ENCODE results near the gene HAO1.

HAO1 gene

DNA sequence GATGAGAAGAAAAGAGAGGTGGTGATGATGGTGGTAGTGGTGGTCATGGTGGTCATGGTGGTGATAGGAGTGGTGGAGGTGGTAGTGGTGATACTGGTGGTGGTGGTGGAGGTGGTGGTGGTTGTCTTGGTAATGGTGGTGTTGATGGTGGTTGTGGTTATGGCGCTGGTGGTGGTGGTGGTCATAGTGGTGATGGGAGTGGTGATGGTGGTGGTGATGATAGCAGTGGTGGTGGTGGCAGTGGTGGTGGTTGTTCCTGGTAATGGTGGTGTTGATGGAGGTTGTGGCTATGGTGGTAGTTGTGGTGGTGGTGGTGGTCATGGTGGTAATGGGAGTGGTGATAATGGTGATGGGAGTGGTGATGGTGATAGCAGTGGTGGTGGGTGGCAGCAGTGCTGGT is 36.8 kb downstream of the HAO1 start:
- no peak overlapping the region for H3K4me3 ChIP-seq (ENCODE audit: low read length)
- no peaks in the 10 kb centered on the region for H3K9me3 ChIP-seq (ENCODE audit: insufficient read depth, low read length)
- no peak overlapping the region for H2AFZ ChIP-seq (ENCODE audit: low read depth, low read length)
- no peak overlapping the region for H3K4me2 ChIP-seq (ENCODE audit: low read length)
- H3K79me2 ChIP-seq (ENCODE audit: low read length) = no peaks in the 10 kb centered on the region
- TF ChIP-seq EZH2phosphoT487 (IDR thresholded peaks at IDR 0.05; ENCODE audit: low read depth) = no peak
- TF ChIP-seq, protein P1, sequence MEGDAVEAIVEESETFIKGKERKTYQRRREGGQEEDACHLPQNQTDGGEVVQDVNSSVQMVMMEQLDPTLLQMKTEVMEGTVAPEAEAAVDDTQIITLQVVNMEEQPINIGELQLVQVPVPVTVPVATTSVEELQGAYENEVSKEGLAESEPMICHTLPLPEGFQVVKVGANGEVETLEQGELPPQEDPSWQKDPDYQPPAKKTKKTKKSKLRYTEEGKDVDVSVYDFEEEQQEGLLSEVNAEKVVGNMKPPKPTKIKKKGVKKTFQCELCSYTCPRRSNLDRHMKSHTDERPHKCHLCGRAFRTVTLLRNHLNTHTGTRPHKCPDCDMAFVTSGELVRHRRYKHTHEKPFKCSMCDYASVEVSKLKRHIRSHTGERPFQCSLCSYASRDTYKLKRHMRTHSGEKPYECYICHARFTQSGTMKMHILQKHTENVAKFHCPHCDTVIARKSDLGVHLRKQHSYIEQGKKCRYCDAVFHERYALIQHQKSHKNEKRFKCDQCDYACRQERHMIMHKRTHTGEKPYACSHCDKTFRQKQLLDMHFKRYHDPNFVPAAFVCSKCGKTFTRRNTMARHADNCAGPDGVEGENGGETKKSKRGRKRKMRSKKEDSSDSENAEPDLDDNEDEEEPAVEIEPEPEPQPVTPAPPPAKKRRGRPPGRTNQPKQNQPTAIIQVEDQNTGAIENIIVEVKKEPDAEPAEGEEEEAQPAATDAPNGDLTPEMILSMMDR (IDR thresholded peaks at IDR 0.05; ENCODE audit: low read depth, low read length) = no peak
- no peaks in the 10 kb centered on the region for H4K20me1 ChIP-seq (ENCODE audit: insufficient read depth, low read length)
- H3K36me3 ChIP-seq (replicated peaks; ENCODE audit: low read depth, low read length) = no peaks in the 10 kb centered on the region
- no peaks in the 10 kb centered on the region for H3K4me1 ChIP-seq (ENCODE audit: low read length)
- H3K27me3 ChIP-seq (ENCODE audit: low read depth, low read length) = no peaks in the 10 kb centered on the region
- H3K9ac ChIP-seq (ENCODE audit: low read length) = no peak overlapping the region
- H3K27ac ChIP-seq (ENCODE audit: low read length) = no peak overlapping the region

DNA sequence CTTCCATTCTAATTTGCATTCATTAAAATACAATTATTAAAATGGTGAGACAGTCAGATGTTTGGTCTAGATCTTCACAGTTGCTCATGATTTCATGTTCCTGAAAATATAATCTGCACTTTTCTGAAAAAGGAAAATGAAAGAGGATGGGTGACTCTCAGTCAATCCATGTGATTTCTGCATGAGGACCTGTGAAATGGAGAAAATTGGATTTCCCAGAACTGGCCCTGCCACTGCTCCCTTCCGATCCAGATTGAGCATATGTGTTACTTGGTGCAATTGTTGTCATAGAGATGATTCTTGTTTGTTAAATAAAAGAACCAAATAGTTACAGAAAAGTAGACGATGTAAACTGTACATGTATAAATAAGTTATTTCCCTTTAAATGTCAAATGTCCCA is 37.4 kb downstream of the HAO1 start:
- H3K9me3 ChIP-seq (ENCODE audit: insufficient read depth, low read length) = no peaks in the 10 kb centered on the region
- no peaks in the 10 kb centered on the region for H3K4me1 ChIP-seq (ENCODE audit: low read length)
- no peak overlapping the region for H2AFZ ChIP-seq (ENCODE audit: low read depth, low read length)
- H3K36me3 ChIP-seq (replicated peaks; ENCODE audit: low read depth, low read length) = no peaks in the 10 kb centered on the region
- no peaks in the 10 kb centered on the region for H4K20me1 ChIP-seq (ENCODE audit: insufficient read depth, low read length)
- TF ChIP-seq, protein P1 (IDR thresholded peaks at IDR 0.05; ENCODE audit: low read depth, low read length) = no peak
- no peak for TF ChIP-seq EZH2phosphoT487 (IDR thresholded peaks at IDR 0.05; ENCODE audit: low read depth)
- H3K4me2 ChIP-seq (ENCODE audit: low read length) = no peak overlapping the region
- no peaks in the 10 kb centered on the region for H3K79me2 ChIP-seq (ENCODE audit: low read length)
- no peak overlapping the region for H3K27ac ChIP-seq (ENCODE audit: low read length)
- no peak overlapping the region for H3K9ac ChIP-seq (ENCODE audit: low read length)
- no peaks in the 10 kb centered on the region for H3K27me3 ChIP-seq (ENCODE audit: low read depth, low read length)
- no peak overlapping the region for H3K4me3 ChIP-seq (ENCODE audit: low read length)

DNA sequence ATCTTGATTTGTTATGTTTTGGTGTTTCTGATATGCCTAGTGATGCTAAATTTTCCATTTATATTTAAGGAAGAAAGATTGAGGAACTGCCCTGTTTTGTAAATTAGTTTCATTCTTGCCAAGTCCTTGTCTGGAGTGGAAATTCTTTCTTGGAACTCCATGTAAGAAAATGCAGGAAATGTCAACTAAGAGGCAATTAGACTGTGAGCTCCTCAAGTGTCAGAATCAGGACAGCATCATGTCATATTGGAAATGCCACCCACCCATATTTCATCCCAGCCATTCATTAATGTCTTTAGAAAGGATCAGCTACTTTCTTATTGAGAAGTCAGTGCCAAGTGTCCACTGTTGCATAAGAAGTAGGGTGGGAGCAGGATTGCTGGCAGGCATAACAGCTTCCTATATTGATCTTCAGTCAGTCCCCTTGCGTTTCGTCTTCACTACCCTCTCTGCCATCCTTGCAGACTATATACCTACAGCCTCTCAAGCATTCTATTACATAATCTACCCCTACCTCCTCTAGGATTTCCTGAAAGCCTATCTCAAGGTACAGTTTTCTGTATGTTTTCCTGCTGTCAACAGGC is 42.4 kb downstream of the HAO1 start:
- TF ChIP-seq EZH2phosphoT487 (IDR thresholded peaks at IDR 0.05; ENCODE audit: low read depth) = no peak
- TF ChIP-seq, protein P1 (IDR thresholded peaks at IDR 0.05; ENCODE audit: low read depth, low read length) = no peak
- Histone ChIP-seq H3K27ac (ENCODE audit: low read length) (no peak overlapping the region), H3K36me3 (replicated peaks; ENCODE audit: low read depth, low read length) (no peaks in the 10 kb centered on the region), H3K79me2 (ENCODE audit: low read length) (no peaks in the 10 kb centered on the region), H3K27me3 (ENCODE audit: low read depth, low read length) (no peaks in the 10 kb centered on the region), H3K9me3 (ENCODE audit: insufficient read depth, low read length) (no peaks in the 10 kb centered on the region), H4K20me1 (ENCODE audit: insufficient read depth, low read length) (no peaks in the 10 kb centered on the region), H3K4me3 (ENCODE audit: low read length) (no peak overlapping the region), H3K4me1 (ENCODE audit: low read length) (no peaks in the 10 kb centered on the region), H3K4me2 (ENCODE audit: low read length) (no peak overlapping the region), H3K9ac (ENCODE audit: low read length) (no peak overlapping the region), H2AFZ (ENCODE audit: low read depth, low read length) (no peak overlapping the region)

DNA sequence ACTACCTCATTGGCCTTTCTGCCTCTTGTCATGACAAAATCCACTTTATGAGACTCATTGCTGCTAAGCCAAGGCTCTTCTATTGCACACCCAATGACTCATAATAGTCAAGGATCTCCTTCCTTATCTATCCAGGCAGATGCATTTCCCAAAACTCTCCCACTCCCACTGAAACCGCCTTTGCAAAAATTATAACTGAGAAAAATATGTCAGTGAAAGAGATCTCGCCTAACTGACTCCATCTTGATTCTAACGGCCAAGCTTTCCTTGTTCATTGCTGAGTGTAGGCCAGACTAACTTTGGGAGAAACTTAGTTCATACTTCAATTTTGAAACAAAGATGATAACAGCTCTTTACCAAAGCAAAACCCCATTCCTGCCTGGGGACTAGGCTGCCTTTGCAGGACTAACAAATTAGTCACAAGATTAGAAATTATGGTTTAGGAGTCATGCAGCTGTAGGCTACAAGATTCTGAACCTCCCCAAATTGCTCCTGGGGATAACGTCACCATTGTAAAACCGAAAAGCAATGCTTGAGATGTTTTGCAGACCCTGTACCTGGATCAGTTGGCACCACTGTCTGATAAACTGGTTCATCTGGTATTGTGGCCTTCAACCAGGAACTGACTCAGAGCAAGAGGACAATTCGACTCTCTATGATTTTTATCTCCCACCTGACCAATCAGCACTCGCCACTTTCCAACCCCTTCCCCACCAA is 47.1 kb downstream of the HAO1 start:
- H3K9me3 ChIP-seq (ENCODE audit: insufficient read depth, low read length) = no peaks in the 10 kb centered on the region
- no peak overlapping the region for H3K27ac ChIP-seq (ENCODE audit: low read length)
- no peak overlapping the region for H2AFZ ChIP-seq (ENCODE audit: low read depth, low read length)
- H3K4me1 ChIP-seq (ENCODE audit: low read length) = no peaks in the 10 kb centered on the region
- no peaks in the 10 kb centered on the region for H3K79me2 ChIP-seq (ENCODE audit: low read length)
- no peak for TF ChIP-seq EZH2phosphoT487 (IDR thresholded peaks at IDR 0.05; ENCODE audit: low read depth)
- TF ChIP-seq, protein P1 (IDR thresholded peaks at IDR 0.05; ENCODE audit: low read depth, low read length) = no peak
- no peaks in the 10 kb centered on the region for H3K27me3 ChIP-seq (ENCODE audit: low read depth, low read length)
- H3K36me3 ChIP-seq (replicated peaks; ENCODE audit: low read depth, low read length) = no peaks in the 10 kb centered on the region
- H3K4me2 ChIP-seq (ENCODE audit: low read length) = no peak overlapping the region
- H3K4me3 ChIP-seq (ENCODE audit: low read length) = no peak overlapping the region
- H4K20me1 ChIP-seq (ENCODE audit: insufficient read depth, low read length) = no peaks in the 10 kb centered on the region
- no peak overlapping the region for H3K9ac ChIP-seq (ENCODE audit: low read length)
